Stimulated activated CD8-positive, alpha-beta memory T cell treated with anti-CD3 and anti-CD28 coated beads, Interleukin-7, amount 100 ng/mL, for 4 hours (primary cell): ENCODE data around the gene SNRNP70.
"Not testable (repeated sequence)": the region's sequence is repeated elsewhere in the genome, so short reads cannot be mapped to it uniquely, and the experiment has no call there.

Source experiments
- DNase-seq, 2 donors: peaks; one replicate each; pipeline ENCODE4 v3.0.0-alpha.2; 2020; ENCODE audit warnings: low read depth in 2 of 2

SNRNP70 gene, protein sequence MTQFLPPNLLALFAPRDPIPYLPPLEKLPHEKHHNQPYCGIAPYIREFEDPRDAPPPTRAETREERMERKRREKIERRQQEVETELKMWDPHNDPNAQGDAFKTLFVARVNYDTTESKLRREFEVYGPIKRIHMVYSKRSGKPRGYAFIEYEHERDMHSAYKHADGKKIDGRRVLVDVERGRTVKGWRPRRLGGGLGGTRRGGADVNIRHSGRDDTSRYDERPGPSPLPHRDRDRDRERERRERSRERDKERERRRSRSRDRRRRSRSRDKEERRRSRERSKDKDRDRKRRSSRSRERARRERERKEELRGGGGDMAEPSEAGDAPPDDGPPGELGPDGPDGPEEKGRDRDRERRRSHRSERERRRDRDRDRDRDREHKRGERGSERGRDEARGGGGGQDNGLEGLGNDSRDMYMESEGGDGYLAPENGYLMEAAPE

DNA sequence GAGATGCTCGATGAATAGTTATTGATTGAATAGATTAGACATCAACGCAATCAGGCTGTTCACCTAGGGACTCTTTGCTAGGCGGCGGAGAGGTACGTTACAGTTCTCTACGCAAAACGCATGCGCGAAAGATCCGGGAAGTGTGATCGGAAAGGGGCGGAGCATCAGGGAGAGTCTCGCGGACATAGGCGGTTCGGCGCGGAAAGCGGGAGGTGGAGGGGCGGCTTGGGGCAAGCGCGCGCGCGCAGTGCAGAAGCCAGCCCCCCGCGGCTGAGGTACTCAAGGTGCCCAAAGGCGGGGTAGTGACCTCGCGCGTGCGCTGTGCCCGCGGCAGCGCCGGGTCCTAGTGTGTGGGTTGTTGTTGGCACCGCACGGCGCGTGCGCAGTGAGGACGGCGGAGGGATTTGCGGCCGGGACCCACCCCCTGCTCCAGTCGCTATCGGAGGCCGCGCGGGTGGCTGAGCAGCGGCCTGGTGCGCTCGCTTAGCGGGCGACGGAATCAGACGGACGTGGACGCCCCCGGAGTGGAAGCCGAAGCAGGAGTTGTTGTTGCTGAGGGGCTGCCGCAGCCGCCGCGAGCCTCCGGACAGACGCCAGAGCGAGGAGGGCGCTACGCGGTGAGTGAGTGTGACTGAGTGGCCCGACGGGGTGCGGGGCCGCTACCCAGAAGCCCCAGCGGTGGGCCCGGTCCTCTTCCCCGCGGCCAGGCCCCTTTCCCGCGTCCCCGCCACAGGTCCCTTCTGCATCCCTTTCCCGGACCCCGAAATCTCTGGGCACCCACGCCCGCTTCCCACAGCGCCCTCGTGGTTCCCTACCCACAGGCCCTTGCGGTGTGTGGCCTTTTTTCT, at the start of gene SNRNP70:
Gene SNRNP70, plus strand, starts transcription at position 432 of the 848 bp plus-strand sequence. CDS start 964 bp downstream, outside the sequence.
- DNase-seq = peak; percentile 98 to 100

DNA sequence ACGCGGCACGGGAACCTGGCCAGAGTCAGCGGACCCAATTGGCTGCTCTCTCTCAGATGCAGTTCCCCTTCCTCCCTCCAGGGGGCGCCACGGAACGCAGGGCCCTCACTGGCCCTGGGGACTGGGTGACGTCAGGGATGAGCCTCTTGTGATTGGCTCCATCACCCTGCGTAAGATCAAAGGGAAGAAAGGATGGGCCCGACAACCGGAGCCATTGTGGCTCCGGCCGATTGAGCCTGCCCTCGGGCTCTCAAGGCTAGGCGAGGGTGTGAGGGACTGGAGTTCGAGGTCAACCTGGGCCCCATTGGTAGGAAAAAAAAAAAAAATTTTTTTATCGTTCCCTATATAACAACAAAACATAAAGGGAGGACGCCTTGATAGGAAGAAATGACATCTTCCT, 48.4 kb upstream of the SNRNP70 start, which contains the start of gene CGB1:
Gene CGB1, minus strand, starts transcription at position 81 of the 400 bp plus-strand sequence. CDS start 184 bp downstream, outside the sequence.
- not testable (repeated sequence) for DNase-seq

DNA sequence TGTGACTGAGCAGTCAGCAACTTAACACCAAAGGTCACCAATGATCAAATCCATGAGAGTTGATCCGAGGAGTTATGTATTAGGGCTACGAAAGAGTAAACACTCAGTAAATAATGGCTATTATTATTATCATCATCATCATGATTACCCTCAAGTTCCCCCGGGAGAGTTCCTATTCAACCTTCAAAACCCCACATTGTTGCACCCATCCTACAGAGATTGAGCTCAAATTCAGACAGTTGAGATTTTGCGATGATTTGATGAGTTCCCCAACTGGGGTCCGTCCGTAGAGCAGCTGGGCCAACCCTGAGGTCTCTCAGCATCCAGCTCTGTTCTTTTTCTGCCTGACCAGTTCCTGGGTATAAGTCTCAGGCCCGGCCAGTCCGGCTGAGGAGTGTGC, 47.1 kb upstream of the SNRNP70 start:
- not testable (repeated sequence) for DNase-seq

DNA sequence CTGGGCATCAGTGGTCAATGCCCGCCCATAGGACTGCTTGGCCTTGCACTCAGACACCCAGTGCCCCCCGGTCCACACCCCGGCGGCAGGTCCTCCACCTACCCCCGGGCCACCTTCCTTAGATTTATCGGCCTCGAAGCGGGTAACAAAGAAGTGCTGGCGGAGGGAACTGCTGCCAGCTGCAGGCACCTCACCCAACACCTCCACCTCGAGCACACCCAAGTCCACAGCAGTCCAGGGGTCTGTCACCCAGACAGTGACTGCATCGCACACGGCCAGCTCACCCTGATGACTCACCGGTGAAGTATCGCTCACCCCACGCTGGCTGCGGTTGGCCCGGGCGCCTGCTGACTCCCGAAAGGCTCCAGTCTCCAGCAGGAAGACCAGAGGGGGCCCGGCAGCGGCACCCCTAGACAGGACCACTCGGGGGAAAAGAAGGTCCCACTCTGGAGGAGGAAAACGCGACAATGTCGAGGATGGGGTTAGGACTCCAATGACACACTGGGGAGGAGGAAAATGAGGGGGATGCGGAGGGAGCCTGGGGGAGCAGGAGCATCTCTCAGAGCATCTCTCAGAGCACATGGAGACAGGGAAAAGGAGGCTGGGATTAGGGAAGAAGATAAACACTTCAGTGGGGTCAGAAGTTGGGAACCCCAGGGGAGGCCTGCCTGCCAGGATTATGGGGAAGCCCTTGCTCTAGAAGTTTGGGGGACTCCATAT, 46.5 kb upstream of the SNRNP70 start:
- not testable (repeated sequence) for DNase-seq

DNA sequence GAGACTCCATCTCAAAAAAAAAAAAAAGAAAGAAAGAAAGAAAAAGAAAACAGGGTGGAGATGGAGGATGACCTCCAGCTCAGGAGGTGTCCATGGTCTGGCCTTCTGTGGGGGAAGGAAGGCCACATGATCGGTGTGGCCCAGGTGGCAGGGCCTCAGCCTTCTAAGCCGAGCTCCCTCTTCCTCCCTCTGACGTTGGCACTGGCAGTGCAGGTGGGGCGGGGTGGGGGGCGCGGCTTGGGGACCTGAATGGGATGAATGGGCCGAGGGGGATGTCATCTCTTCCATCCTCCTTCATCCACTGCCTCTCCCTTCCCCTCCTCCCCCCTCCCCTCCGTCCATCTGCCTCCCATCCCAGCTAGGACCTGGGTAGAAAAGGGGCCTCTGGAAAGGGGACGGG, 45.5 kb upstream of the SNRNP70 start:
- DNase-seq = not testable (repeated sequence)

DNA sequence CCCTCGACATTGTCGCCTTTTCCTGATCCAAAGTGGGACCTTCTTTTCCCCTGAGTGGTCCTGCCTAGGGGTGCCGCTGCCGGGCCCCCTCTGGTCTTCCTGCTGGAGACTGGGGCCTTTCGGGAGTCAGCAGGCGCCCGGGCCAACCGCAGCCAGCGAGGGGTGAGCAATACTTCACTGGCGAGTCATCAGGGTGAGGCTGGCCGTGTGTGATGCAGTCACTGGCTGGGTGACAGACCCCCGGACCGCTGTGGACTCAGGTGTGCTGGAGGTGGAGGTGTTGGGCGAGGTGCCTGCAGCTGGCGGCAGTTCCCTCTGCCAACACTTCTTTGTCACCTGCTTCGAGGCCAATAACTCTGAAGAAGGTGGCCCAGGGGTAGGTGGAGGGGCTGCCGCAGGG, 43.1 kb upstream of the SNRNP70 start:
- no peak for DNase-seq

- not testable (repeated sequence) for DNase-seq
Measured at GRCh38 chr19:49042666-49043065, 42.6 kb upstream of the SNRNP70 start.

DNA sequence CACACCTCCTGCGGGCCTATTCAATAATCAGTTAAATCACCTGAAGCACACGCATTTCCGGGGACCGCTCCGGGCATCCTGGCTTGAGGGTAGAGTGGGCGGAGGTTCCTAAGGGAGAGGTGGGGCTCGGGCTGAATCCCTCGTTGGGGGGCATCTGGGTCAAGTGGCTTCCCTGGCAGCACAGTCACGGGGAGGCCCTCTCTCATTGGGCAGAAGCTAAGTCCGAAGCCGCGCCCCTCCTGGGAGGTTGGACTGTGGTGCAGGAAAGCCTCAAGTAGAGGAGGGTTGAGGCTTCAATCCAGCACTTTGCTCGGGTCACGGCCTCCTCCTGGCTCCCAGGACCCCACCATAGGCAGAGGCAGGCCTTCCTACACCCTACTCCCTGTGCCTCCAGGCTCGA, 41.7 kb upstream of the SNRNP70 start, which contains the start of gene CGB5:
Gene CGB5, plus strand, starts transcription at position 301 of the 400 bp plus-strand sequence. CDS start 362 bp downstream, outside the sequence.
- not testable (repeated sequence) for DNase-seq

DNA sequence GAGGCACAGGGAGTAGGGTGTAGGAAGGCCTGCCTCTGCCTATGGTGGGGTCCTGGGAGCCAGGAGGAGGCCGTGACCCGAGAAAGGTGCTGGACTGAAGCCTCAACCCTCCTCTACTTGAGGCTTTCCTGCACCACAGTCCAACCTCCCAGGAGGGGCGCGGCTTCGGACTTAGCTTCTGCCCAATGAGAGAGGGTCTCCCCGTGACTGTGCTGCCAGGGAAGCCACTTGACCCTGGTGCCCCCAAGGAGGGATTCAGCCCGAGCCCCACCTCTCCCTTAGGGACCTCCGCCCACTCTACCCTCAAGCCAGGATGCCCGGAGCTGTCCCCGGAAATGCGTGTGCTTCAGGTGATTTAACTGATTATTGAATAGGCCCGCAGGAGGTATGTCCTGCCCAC, 36.2 kb upstream of the SNRNP70 start, which contains the start of gene CGB8:
Gene CGB8, minus strand, starts transcription at position 101 of the 400 bp plus-strand sequence. CDS start 372 bp downstream, outside the sequence.
- DNase-seq = not testable (repeated sequence)

- DNase-seq = not testable (repeated sequence)
Measured at GRCh38 chr19:49049834-49050233, 35.4 kb upstream of the SNRNP70 start.

- not testable (repeated sequence) for DNase-seq
Measured at GRCh38 chr19:49050376-49051033, 34.7 kb upstream of the SNRNP70 start.

- peak in 1 of 2 donors; percentile 40 for DNase-seq
Measured at GRCh38 chr19:49056101-49056901, 28.9 kb upstream of the SNRNP70 start.

DNA sequence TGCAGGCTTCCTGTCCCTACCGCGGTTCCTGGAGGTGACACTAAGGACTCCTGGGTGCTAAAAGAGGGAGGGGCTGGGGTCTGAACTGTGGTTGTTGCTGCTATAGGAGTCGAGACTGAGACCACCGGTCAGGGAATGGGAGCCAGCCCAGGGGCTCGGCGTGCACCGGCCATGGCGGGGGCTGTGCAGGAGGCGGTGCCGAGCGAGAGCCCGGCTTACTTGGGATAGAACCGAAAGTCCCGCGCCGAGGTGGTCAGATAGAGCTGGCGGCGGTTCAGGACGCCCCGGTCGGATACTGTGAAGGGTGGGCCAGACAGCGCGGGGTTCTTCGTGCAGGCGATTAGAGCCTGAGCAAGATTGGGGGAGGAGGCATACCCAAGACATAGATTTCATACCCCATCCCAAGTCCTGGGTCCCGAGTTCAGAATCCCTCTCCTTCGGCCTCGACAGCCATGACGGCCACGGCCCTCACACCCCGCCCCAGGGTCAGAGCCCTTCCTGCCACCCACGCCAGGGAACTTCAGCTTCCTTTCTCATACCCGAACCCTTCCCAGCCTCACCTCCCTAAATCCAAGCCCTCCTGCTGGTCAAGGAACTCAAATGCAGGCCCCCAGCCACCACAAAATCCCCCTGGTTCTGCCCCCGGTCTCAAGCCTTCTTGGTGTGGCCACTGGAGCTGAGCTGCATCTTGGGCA, 28.2 kb upstream of the SNRNP70 start:
- not testable (repeated sequence) for DNase-seq

DNA sequence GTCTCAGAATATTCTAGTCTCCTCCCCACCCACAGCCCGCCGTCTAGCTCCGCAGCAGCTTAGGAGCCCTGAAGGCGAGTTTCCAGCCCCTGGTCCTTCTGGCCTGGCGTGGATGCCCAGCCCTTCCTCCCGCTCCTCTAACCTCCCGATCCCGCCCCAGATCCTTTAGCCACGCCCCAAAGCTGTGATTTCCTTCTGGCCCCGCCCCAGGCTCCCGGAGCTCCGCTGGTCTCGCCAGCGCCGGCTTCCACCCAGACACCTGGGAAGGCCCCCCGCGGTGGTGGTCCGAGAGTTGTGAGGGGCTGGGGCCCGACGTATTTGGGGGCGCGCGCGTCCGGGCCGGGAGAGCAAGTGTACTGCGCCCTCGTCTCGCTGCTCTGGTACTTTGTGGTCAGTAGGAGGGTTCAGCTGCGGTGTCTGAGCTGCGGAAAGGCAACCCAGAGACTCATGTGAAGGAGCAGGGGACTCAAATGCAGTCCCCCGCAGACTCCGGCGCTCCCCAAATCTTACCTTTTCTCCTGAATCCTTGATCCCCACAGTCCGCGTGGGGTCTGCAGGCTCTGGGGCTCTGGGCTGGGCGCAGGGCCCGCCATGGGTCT, 27.5 kb upstream of the SNRNP70 start, which contains the start of gene CGB7:
Gene CGB7, minus strand, starts transcription at position 114 of the 599 bp plus-strand sequence. CDS start 2,374 bp downstream, outside the sequence.
- DNase-seq = no peak

DNA sequence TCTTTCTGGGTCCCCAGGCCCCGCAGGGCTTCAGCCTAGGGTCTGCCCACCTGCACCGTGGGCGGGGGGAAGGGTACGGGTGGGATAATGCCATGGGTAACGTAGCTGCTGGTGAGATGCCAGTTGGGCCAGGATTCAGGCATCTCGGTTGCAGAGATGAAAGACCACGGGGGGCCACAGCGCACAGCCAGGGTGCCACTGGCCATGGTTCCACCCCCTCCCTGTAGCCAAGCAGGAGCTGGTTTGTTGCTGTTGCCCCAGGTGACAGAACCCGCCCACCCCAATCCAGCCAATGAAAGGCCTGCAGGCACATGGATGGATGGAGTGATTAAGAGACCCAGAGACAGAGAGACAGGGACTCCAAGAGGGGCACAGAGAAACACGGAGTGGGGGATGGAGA, 26.7 kb upstream of the SNRNP70 start:
- DNase-seq = no peak

DNA sequence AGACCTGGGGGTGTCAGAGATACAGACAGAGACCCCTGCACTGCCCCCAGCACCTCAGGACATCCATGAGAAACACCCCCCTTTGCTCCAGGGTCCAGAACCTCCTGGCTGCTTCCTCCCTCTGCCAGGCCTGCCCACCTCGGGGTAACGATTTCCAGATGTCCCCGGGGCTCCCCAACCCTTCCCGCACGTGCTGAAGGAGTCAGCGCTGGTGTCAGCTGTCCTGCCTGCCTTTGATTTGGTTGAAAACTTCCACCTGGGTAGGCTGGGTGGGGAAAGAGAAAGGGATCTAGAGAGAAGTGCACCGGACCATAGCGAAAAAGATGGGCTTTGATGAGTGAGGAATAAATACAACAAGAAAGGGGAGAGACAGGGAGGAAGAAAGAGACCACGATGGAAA, 26.2 kb upstream of the SNRNP70 start:
- no peak for DNase-seq

- no peak for DNase-seq
Measured at GRCh38 chr19:49061000-49061399, 24.3 kb upstream of the SNRNP70 start.

- DNase-seq = no peak
Measured at GRCh38 chr19:49061445-49061844, 23.8 kb upstream of the SNRNP70 start.
